MCF 10A (cell line): Measurements from ENCODE around the gene GPR84. TPM values are rescaled to one million over a fixed set of nuclear protein-coding genes. Genes with fewer than 3 reads are reported as not detected.

Experiments
- BruUV-seq: library from RNA; stranded (reverse); fragments of 400-500 nt; replicated peaks from 2 replicates; lab custom pipeline; 2021; lab: Mats Ljungman, UMichigan
- CTCF ChIA-PET: fragments of 300-600 bp; sonication (Branson Sonifier 250); formaldehyde crosslinking; extraction: SDS; loops from one replicate; lab custom pipeline; 2021; ENCODE audit warnings: antibody characterized with exemption, inconsistent platforms; lab: Yijun Ruan, JAX
- POLR2A ChIA-PET: fragments of 300-600, 350-650 bp; sonication (Branson Sonifier 250); formaldehyde crosslinking; extraction: SDS; loops from one replicate; lab custom pipeline; 2020; ENCODE audit warnings: antibody characterized with exemption, inconsistent platforms; lab: Yijun Ruan, JAX
- DNase-seq: peaks from one replicate; pipeline ENCODE4 v3.0.0-alpha.2; 2018; ENCODE audit not compliant: unreplicated experiment
- H3K27ac Mint-ChIP-seq: one replicate; pipeline ENCODE4 v1.8.0; 2022; ENCODE audit warnings: mild to moderate bottlenecking, low read depth, mixed read lengths; ENCODE audit not compliant: unreplicated experiment
- H3K27me3 Mint-ChIP-seq: one replicate; pipeline ENCODE4 v1.8.0; 2022; ENCODE audit warnings: mixed read lengths; ENCODE audit not compliant: insufficient read depth, unreplicated experiment
- H3K36me3 Mint-ChIP-seq: one replicate; pipeline ENCODE4 v1.8.0; 2022; ENCODE audit warnings: mild to moderate bottlenecking, moderate library complexity, mixed read lengths; ENCODE audit not compliant: insufficient read depth, unreplicated experiment
- H3K4me1 Mint-ChIP-seq: one replicate; pipeline ENCODE4 v1.8.0; 2022; ENCODE audit warnings: mixed read lengths; ENCODE audit not compliant: insufficient read depth, unreplicated experiment
- H3K4me3 Mint-ChIP-seq: one replicate; pipeline ENCODE4 v1.8.0; 2022; ENCODE audit warnings: mild to moderate bottlenecking, moderate library complexity, mixed read lengths; ENCODE audit not compliant: unreplicated experiment
- H3K9me3 Mint-ChIP-seq: one replicate; pipeline ENCODE4 v1.8.0; 2022; ENCODE audit warnings: mixed read lengths; ENCODE audit not compliant: unreplicated experiment
- intact Hi-C: fragments of 100-400 bp; cut with micrococcal nuclease; formaldehyde crosslinking; loops from 2 replicates; pipeline ENCODE4 v1.14.1; 2022
- total RNA-seq: library from RNA; stranded (reverse); gene quantifications from 2 replicates; pipeline ENCODE4 v1.2.3, GENCODE V29; 2022
- TF ChIP-seq, protein P1 (sequence below): fragments of 200-600 bp; IDR thresholded peaks from one replicate; pipeline ENCODE4 v1.8.0; 2022; ENCODE audit warnings: antibody characterized with exemption, mild to moderate bottlenecking; ENCODE audit not compliant: unreplicated experiment

Gene GPR84
- total RNA-seq, 1 experiment from 2014 or later, result not detected

DNA sequence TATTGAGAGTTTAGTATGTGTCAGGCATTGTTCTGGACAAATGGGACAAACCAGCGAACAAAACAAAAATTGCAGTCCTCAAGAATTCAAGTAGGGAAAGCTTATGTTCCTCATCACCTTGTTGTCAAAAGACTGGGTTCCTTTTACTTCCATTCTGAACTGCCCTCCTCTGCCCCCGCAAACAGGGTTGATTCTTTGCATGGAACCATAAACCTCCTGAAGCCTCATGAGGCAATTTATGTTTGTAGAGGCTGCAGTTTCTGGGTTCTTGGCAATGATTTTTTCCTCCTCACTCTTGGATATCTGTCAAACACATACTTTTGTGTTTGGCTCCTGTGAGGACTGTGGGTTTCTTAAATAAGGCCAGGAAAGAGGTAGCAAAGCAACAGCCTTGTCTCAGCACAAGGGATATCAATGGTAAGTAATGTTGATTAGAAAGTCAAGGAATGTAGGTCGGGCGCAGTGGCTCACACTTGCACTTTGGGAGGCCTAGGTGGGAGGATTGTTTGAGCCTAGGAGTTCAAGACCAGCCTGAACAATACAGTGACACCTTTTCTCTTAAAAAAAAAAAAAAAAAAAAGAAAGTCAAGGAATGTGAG, 25.5 kb downstream of the GPR84 start:
- no TSS peak for BruUV-seq
- Mint-ChIP-seq H3K4me1 (peaks cover 13% of the 10 kb centered on the region), H3K27me3 (no peaks in the 10 kb centered on the region), H3K4me3 (no peak overlapping the region), H3K9me3 (no peaks in the 10 kb centered on the region), H3K36me3 (peaks cover 50% of the 10 kb centered on the region), H3K27ac (no peak overlapping the region)
- POLR2A ChIA-PET, result interaction anchor here (1.1 to 1.5 kb wide), 2 partner anchors 12 to 21 kb away, joined by 3 to 6 read pairs; no protein-coding TSS in a partner anchor
- no peak for DNase-seq
- intact Hi-C loops, result no loop called here
- TF ChIP-seq, protein P1, sequence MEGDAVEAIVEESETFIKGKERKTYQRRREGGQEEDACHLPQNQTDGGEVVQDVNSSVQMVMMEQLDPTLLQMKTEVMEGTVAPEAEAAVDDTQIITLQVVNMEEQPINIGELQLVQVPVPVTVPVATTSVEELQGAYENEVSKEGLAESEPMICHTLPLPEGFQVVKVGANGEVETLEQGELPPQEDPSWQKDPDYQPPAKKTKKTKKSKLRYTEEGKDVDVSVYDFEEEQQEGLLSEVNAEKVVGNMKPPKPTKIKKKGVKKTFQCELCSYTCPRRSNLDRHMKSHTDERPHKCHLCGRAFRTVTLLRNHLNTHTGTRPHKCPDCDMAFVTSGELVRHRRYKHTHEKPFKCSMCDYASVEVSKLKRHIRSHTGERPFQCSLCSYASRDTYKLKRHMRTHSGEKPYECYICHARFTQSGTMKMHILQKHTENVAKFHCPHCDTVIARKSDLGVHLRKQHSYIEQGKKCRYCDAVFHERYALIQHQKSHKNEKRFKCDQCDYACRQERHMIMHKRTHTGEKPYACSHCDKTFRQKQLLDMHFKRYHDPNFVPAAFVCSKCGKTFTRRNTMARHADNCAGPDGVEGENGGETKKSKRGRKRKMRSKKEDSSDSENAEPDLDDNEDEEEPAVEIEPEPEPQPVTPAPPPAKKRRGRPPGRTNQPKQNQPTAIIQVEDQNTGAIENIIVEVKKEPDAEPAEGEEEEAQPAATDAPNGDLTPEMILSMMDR, result no peak
- CTCF ChIA-PET, result interaction anchor here (0.6 to 5.5 kb wide), 6 partner anchors 8 to 118 kb away, joined by 3 to 38 read pairs (median 6); no protein-coding TSS in a partner anchor

DNA sequence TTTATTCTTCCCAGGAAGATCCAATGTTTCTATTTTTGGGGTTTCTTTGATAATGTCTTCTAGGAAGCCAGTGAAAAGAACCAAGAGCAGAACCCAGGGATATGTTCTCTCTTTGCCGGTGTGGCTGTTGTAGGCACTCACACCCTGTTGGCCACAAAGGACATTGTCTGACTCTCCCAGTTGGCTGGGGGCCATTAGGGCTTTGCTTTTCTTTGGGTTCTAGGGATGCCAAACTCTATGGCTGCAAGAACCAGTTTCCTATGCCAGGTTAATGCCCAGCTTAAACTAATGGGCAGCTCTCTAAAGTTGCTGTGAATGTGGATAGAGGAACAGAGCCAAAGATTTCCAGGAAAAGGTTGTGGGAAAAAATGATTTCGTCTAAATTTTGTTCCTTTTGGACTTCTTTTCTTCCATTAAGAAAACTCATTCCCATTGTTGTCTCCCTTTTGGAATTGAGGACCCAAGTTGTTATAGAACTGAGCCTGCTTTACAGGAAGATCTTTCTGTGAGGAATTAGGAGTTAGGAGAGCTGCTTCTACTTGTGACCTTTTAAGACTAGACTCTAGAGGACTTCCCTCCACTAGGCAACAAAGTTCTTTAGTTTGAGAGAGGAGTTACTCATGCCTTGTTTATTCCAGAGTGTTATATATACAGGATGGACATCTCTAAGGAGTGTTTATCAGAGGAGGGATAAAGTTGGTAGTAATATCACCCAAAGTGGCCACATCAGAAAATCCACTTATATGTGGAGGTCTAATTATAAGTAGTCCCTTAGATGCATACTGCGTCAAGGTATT, 26.2 kb downstream of the GPR84 start:
- H3K27me3 Mint-ChIP-seq, result no peaks in the 10 kb centered on the region
- BruUV-seq, result no TSS peak
- H3K4me3 Mint-ChIP-seq, result no peak overlapping the region
- H3K4me1 Mint-ChIP-seq, result peaks cover 13% of the 10 kb centered on the region
- intact Hi-C loops, result loop anchor here (2.0 kb wide), 1 partner anchor 23 kb away; no protein-coding TSS in a partner anchor
- no peak for DNase-seq
- TF ChIP-seq, protein P1, result no peak
- ChIA-PET POLR2A (interaction anchor here (0.5 to 1.7 kb wide), 7 partner anchors 11 to 578 kb away, joined by 3 to 13 read pairs (median 3); partner anchors contain the start of genes CBX5 and HNRNPA1), CTCF (interaction anchor here (0.6 to 6.4 kb wide), 20 partner anchors 9 to 1016 kb away, joined by 3 to 46 read pairs (median 6); partner anchors contain the start of genes CBX5, COPZ1 and HNRNPA1)
- H3K9me3 Mint-ChIP-seq, result no peaks in the 10 kb centered on the region
- H3K27ac Mint-ChIP-seq, result no peak overlapping the region
- H3K36me3 Mint-ChIP-seq, result peaks cover 42% of the 10 kb centered on the region

DNA sequence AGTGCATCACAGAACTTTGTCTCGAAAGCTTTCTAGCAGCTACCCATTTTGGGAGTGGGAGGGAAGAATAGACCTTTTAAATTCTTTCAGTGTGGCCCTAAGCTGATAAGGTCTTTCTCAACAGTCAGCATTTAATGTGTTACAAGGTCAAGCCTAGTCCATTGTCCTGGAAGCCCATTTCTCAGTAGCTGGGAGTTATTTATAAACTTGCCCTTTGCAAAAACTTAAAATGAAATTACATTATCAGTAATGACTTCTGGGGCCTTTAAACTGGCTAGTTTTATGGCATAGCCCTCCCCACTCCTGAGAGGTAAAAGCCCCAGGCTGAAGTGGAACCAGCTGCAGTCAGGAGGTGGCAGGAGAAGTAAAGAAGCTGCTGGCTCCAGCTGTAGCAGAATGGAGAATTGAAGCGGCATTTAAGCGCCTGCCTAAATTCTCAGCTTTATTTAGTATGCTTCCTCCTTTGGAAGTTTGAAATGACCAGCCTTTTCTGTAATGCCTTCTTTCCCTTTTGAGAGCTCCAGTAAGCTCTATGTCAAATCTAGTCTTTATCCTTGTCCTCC, 26.9 kb downstream of the GPR84 start:
- TF ChIP-seq, protein P1, result no peak
- Mint-ChIP-seq H3K4me1 (peaks cover 13% of the 10 kb centered on the region), H3K27ac (no peak overlapping the region), H3K4me3 (no peak overlapping the region), H3K27me3 (no peaks in the 10 kb centered on the region), H3K9me3 (no peaks in the 10 kb centered on the region), H3K36me3 (peaks cover 39% of the 10 kb centered on the region)
- no peak for DNase-seq
- BruUV-seq, result TSS peak; percentile 27
- ChIA-PET POLR2A (interaction anchor here (0.5 to 1.7 kb wide), 7 partner anchors 11 to 577 kb away, joined by 3 to 13 read pairs (median 3); partner anchors contain the start of genes CBX5 and HNRNPA1), CTCF (interaction anchor here (0.6 to 6.4 kb wide), 21 partner anchors 10 to 106 kb away, joined by 3 to 46 read pairs (median 5); partner anchors contain the start of genes CBX5, COPZ1 and HNRNPA1)
- intact Hi-C loops, result loop anchor here (2.0 kb wide), 1 partner anchor 23 kb away; no protein-coding TSS in a partner anchor
